Measurements from ENCODE around the gene KRTDAP.

Gene KRTDAP

GRCh38 chr19:35513628-35514281 lies 23.5 kb upstream of the KRTDAP start, which contains the start of gene DMKN:
DMKN (minus strand) TSS chr19:35513649; CDS start chr19:35513475, 174 bp downstream.
- DNase-seq (ENCODE audit: low read depth, low spot score), result no peak

- no peak for DNase-seq (ENCODE audit: low read depth, low spot score)
Observed at GRCh38 chr19:35512831-35513627, 22.8 kb upstream of the KRTDAP start.

GRCh38 chr19:35511337-35511736 lies 21.1 kb upstream of the KRTDAP start:
- no peak for DNase-seq (ENCODE audit: low read depth, low spot score)

- no peak for DNase-seq (ENCODE audit: low read depth, low spot score)
Observed at GRCh38 chr19:35510626-35510964, 20.3 kb upstream of the KRTDAP start.

- DNase-seq (ENCODE audit: low read depth, low spot score), result peak; percentile 74
Observed at GRCh38 chr19:35509861-35510625, 19.8 kb upstream of the KRTDAP start.

GRCh38 chr19:35509018-35509652 lies 18.9 kb upstream of the KRTDAP start:
- DNase-seq (ENCODE audit: low read depth, low spot score), result no peak

GRCh38 chr19:35508129-35508528 lies 17.9 kb upstream of the KRTDAP start:
- DNase-seq (ENCODE audit: low read depth, low spot score), result no peak

- DNase-seq (ENCODE audit: low read depth, low spot score), result no peak
Observed at GRCh38 chr19:35507561-35507960, 17.3 kb upstream of the KRTDAP start.

GRCh38 chr19:35506011-35506410 lies 15.7 kb upstream of the KRTDAP start:
- DNase-seq (ENCODE audit: low read depth, low spot score), result no peak

GRCh38 chr19:35502751-35503150 lies 12.5 kb upstream of the KRTDAP start:
- no peak for DNase-seq (ENCODE audit: low read depth, low spot score)

- no peak for DNase-seq (ENCODE audit: low read depth, low spot score)
Observed at GRCh38 chr19:35501684-35502083, 11.4 kb upstream of the KRTDAP start.

- DNase-seq (ENCODE audit: low read depth, low spot score), result no peak
Observed at GRCh38 chr19:35500611-35501010, 10.3 kb upstream of the KRTDAP start.

GRCh38 chr19:35498984-35499527 lies 8.8 kb upstream of the KRTDAP start:
- DNase-seq (ENCODE audit: low read depth, low spot score), result no peak

GRCh38 chr19:35498220-35498619 lies 8.0 kb upstream of the KRTDAP start:
- DNase-seq (ENCODE audit: low read depth, low spot score), result no peak

- DNase-seq (ENCODE audit: low read depth, low spot score), result no peak
Observed at GRCh38 chr19:35497406-35497805, 7.1 kb upstream of the KRTDAP start.

- peak; percentile 76 for DNase-seq (ENCODE audit: low read depth, low spot score)
Observed at GRCh38 chr19:35495107-35496064, 5.1 kb upstream of the KRTDAP start.

- DNase-seq (ENCODE audit: low read depth, low spot score), result no peak
Observed at GRCh38 chr19:35493971-35494370, 3.7 kb upstream of the KRTDAP start.

- no peak for DNase-seq (ENCODE audit: low read depth, low spot score)
Observed at GRCh38 chr19:35491836-35492360, 1.6 kb upstream of the KRTDAP start.

- DNase-seq (ENCODE audit: low read depth, low spot score), result no peak
Observed at GRCh38 chr19:35488677-35489076, 1.6 kb downstream of the KRTDAP start.

- no peak for DNase-seq (ENCODE audit: low read depth, low spot score)
Observed at GRCh38 chr19:35487656-35488182, 2.5 kb downstream of the KRTDAP start.
